Transverse colon (tissue), 4 donors: ENCODE results near the gene NFIC.

Experiments
- CTCF ChIP-seq, 5 experiments: fragments of 200-600 bp in 3 of 5; fragments of 450-650 bp in 2 of 5; sonication (generic) in 3 of 5; IDR thresholded peaks; 1 replicate in 2 of 5; 2 replicates in 3 of 5; pipeline ENCODE4 v1.5.1; 2016 to 2017; ENCODE audit warnings: antibody characterized with exemption in 5 of 5, inconsistent platforms in 3 of 5, mild to moderate bottlenecking in 2 of 5, moderate library complexity in 1 of 5
- POLR2A ChIP-seq: fragments of 450-650 bp; IDR thresholded peaks from one replicate; pipeline ENCODE4 v1.6.1; 2016; ENCODE audit warnings: antibody characterized with exemption, mild to moderate bottlenecking, moderate library complexity
- POLR2AphosphoS5 ChIP-seq, 3 donors: sonication (generic); formaldehyde crosslinking; IDR thresholded peaks; one replicate each; pipeline ENCODE4 v1.6.1; 2016; ENCODE audit warnings: antibody characterized with exemption in 3 of 3

DNA sequence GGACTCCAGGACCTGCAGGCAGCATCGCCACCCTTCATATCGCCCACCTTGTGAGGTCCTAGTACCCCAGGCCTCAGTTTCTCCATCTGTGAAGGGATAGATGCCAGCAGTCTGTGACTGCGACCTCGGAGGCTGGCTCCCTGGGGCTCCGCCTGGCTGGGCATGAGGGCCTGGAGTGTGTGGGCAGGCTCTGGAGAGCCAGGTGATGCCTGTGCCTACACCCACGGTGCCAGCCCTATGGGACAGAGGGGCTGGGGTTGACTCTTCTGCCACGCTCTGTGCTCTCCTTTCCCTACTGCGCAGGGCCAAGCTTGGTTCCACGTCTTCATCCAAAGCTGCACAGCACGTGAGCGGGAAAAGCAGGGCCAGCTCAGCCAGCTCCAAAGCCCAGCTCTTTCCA, 26.0 kb upstream of the NFIC start:
- no peak for TF ChIP-seq POLR2AphosphoS5 (IDR thresholded peaks at IDR 0.05)
- TF ChIP-seq POLR2A: no peak
- TF ChIP-seq CTCF (IDR thresholded peaks at IDR 0.05): no peak
